GM06990 (cell line): ENCODE data around the gene SNRNP70.

ENCODE experiments used
- DNase-seq: peaks from one replicate; pipeline ENCODE4 v3.0.0-alpha.2; 2011; ENCODE audit not compliant: insufficient read length; ENCODE audit errors: extremely low read depth
- H3K27me3 ChIP-seq: replicated peaks from 2 replicates; pipeline ENCODE4 v1.6.0; 2011; ENCODE audit warnings: low read length; ENCODE audit not compliant: control insufficient read depth, insufficient read depth
- H3K36me3 ChIP-seq: 2 replicates; pipeline ENCODE4 v1.5.1; 2011; ENCODE audit warnings: low read length; ENCODE audit not compliant: control insufficient read depth, insufficient read depth
- H3K4me3 ChIP-seq: replicated peaks from 2 replicates; pipeline ENCODE4 v1.5.1; 2011; ENCODE audit warnings: low read depth, mild to moderate bottlenecking, control low read depth, low read length
- CTCF ChIP-seq: IDR thresholded peaks from 2 replicates; pipeline ENCODE4 v1.5.1; 2011; ENCODE audit warnings: low read length, control low read depth, mild to moderate bottlenecking, inconsistent platforms; ENCODE audit not compliant: insufficient read depth, poor library complexity, severe bottlenecking

SNRNP70 gene

GRCh38 chr19:49157445-49158224 lies 72.4 kb downstream of the SNRNP70 start, which contains the start of gene TRPM4:
TSS of gene TRPM4 (plus strand) at chr19:49157792. CDS start at chr19:49157867, 75 bp downstream.
- H3K36me3 ChIP-seq: no peaks in the 10 kb centered on the region
- TF ChIP-seq CTCF: no peak
- no peak for DNase-seq
- H3K27me3 ChIP-seq: peaks cover 3% of the 10 kb centered on the region
- H3K4me3 ChIP-seq: no peak within 1 kb of the TSS
